K562 (cell line): ENCODE measurements around the gene TRIOBP. TPM values are rescaled to one million over a fixed set of nuclear protein-coding genes. Genes with fewer than 3 reads are reported as not detected.
A peak's percentile ranks its signal among the peaks of the same experiment; 100 is the strongest.
"Not testable (repeated sequence)": the region's sequence is repeated elsewhere in the genome, so short reads cannot be mapped to it uniquely, and the experiment has no call there.

Experiments
- ATAC-seq: fragments of 200-7000 bp; cut with Tn5 transposase; 3 replicates; pipeline ENCODE4 v1.9.1; 2020; ENCODE audit warnings: moderate library complexity
- BruUV-seq: library from RNA; stranded (reverse); fragments of 400-500 nt; replicated peaks from 2 replicates; lab custom pipeline; 2021; lab: Mats Ljungman, UMichigan
- CTCF ChIA-PET: fragments of 300-600 bp; formaldehyde crosslinking; extraction: SDS; loops from one replicate; lab custom pipeline; 2021; ENCODE audit warnings: low intra/inter-chr PET ratio; lab: Yijun Ruan, JAX
- POLR2A ChIA-PET: fragments of 300-600, 350-650 bp; sonication (Branson Sonifier 250); formaldehyde crosslinking; extraction: SDS; loops from one replicate; lab custom pipeline; 2021; ENCODE audit warnings: antibody characterized with exemption, inconsistent platforms; lab: Yijun Ruan, JAX
- DNase-seq, 4 experiments: peaks; one replicate each; pipeline versions ENCODE4 v3.0.0 to v3.0.0-alpha.2; 2011 to 2018; ENCODE audit warnings: low spot score in 3 of 4, mixed read lengths in 3 of 4; ENCODE audit errors: extremely low read depth in 1 of 4
- FAIRE-seq: peaks from 2 replicates; lab custom pipeline; 2011; peaks lifted over from hg19 to GRCh38; lab: Jason Lieb, UNC
- H2AFZ ChIP-seq: 2 replicates; pipeline ENCODE4 v1.6.0; 2011; ENCODE audit warnings: low read depth, low read length, control low read depth, inconsistent platforms
- H3K27ac ChIP-seq: fragments of 200-600 bp; 3 replicates; pipeline ENCODE4 v1.8.0; 2011; ENCODE audit warnings: low read depth, mild to moderate bottlenecking, control low read depth, inconsistent platforms, low read length, moderate library complexity, mixed read lengths; ENCODE audit errors: extremely low read depth
- H3K27me3 ChIP-seq, 2 experiments: fragments of 300-600 bp in 1 of 2; 2 replicates in 1 of 2; 3 replicates in 1 of 2; pipeline versions ENCODE4 v1.6.0 to v1.8.0; 2011; ENCODE audit warnings: inconsistent platforms in 2 of 2, low read length in 2 of 2, mild to moderate bottlenecking in 1 of 2, mixed read lengths in 1 of 2, moderate library complexity in 1 of 2; ENCODE audit not compliant: control insufficient read depth in 2 of 2, insufficient read depth in 2 of 2
- H3K36me3 ChIP-seq: fragments of 300-600 bp; 3 replicates; pipeline ENCODE4 v1.8.0; 2011; ENCODE audit warnings: mild to moderate bottlenecking, low read length, inconsistent platforms; ENCODE audit not compliant: control insufficient read depth, insufficient read depth
- H3K4me1 ChIP-seq, 2 experiments: fragments of 200-600 bp in 1 of 2; replicated peaks in 1 of 2; 2 replicates in 1 of 2; 3 replicates in 1 of 2; pipeline versions ENCODE4 v1.5.1 to v1.8.0; 2011; ENCODE audit warnings: inconsistent platforms in 2 of 2, low read length in 2 of 2, mild to moderate bottlenecking in 1 of 2, mixed read lengths in 1 of 2, moderate library complexity in 1 of 2; ENCODE audit not compliant: control insufficient read depth in 2 of 2, insufficient read depth in 2 of 2
- H3K4me2 ChIP-seq: 2 replicates; pipeline ENCODE4 v1.6.1; 2011; ENCODE audit warnings: low read length, control low read depth, inconsistent platforms, mixed read lengths; ENCODE audit not compliant: insufficient read depth
- H3K4me3 ChIP-seq: fragments of 200-600 bp; sonication (generic), shearing (Covaris generic); 2 replicates; pipeline ENCODE4 v1.5.1; 2016; ENCODE audit warnings: control low read depth, inconsistent platforms
- H3K79me2 ChIP-seq: fragments of 200-600 bp; 3 replicates; pipeline ENCODE4 v1.8.0; 2011; ENCODE audit warnings: low read length, inconsistent platforms; ENCODE audit not compliant: control insufficient read depth, insufficient read depth
- H3K9ac ChIP-seq, 2 experiments: 2 replicates each; pipeline versions ENCODE4 v1.6.0 to v1.6.1; 2011; ENCODE audit warnings: low read depth in 2 of 2, low read length in 2 of 2, control low read depth in 1 of 2, inconsistent platforms in 1 of 2, mild to moderate bottlenecking in 1 of 2, mixed read lengths in 1 of 2; ENCODE audit not compliant: insufficient read depth in 1 of 2
- H3K9me1 ChIP-seq: one replicate; pipeline ENCODE4 v1.6.0; 2011; ENCODE audit warnings: inconsistent platforms, mild to moderate bottlenecking, low read length, moderate library complexity; ENCODE audit not compliant: control insufficient read depth, insufficient read depth
- H3K9me3 ChIP-seq: replicated peaks from 2 replicates; pipeline ENCODE4 v1.5.1; 2011; ENCODE audit warnings: low read depth, low read length, inconsistent platforms; ENCODE audit not compliant: control insufficient read depth, insufficient read depth
- H4K20me1 ChIP-seq: replicated peaks from 2 replicates; pipeline ENCODE4 v1.6.1; 2011; ENCODE audit warnings: low read length, inconsistent platforms, mixed read lengths; ENCODE audit not compliant: control insufficient read depth, insufficient read depth
- ETV1 ChIP-seq: fragments of 450-650 bp; conservative IDR thresholded peaks from 2 replicates; pipeline ENCODE4 v1.6.1; 2016; ENCODE audit warnings: missing genetic modification characterization, control low read depth, low read depth, missing compliant biosample characterization
- FOXP1 ChIP-seq: sonication (generic); formaldehyde crosslinking; IDR thresholded peaks from 2 replicates; pipeline ENCODE4 v1.8.0; 2022; ENCODE audit warnings: mild to moderate bottlenecking, missing genetic modification reagents
- HDAC1 ChIP-seq, 2 experiments: fragments of 450-650 bp; IDR thresholded peaks; 2 replicates each; pipeline ENCODE4 v1.6.1; 2016 to 2017; ENCODE audit warnings: inconsistent platforms in 1 of 2, mild to moderate bottlenecking in 1 of 2, moderate library complexity in 1 of 2
- NFXL1 ChIP-seq: fragments of 450-650 bp; formaldehyde crosslinking; IDR thresholded peaks from 2 replicates; pipeline ENCODE4 v1.4.0; 2021; ENCODE audit warnings: mild to moderate bottlenecking
- SLC30A9 ChIP-seq: fragments of 250-450 bp; sonication (Bioruptor Pico); IDR thresholded peaks from 2 replicates; pipeline ENCODE4 v1.8.0; 2022; ENCODE audit warnings: mild to moderate bottlenecking, moderate library complexity
- ZBTB11 ChIP-seq, 3 experiments: fragments of 200-800 bp in 1 of 3; fragments of 250-450 bp in 1 of 3; fragments of 450-650 bp in 1 of 3; sonication (Bioruptor Pico) in 1 of 3; sonication (Bioruptor generic) in 1 of 3; formaldehyde crosslinking in 1 of 3; IDR thresholded peaks; 2 replicates each; pipeline versions ENCODE4 v1.6.1 to v1.8.0; 2016 to 2022; ENCODE audit warnings: mild to moderate bottlenecking in 2 of 3, missing genetic modification characterization in 2 of 3, missing compliant biosample characterization in 1 of 3, moderate library complexity in 1 of 3
- ZKSCAN8 ChIP-seq: fragments of 200-800 bp; sonication (Bioruptor generic); IDR thresholded peaks from 2 replicates; pipeline ENCODE4 v1.6.1; 2016; ENCODE audit warnings: missing genetic modification characterization, missing compliant biosample characterization
- WGBS: fragments of 100-300 bp; shearing (Covaris generic); methylation state at CpG from one replicate; pipeline ENCODE4 v1.1.6; 2016; ENCODE audit warnings: low coverage, mixed read lengths; ENCODE audit not compliant: insufficient coverage; ENCODE audit errors: missing lambda C conversion rate; 5-methylcytosine and 5-hydroxymethylcytosine counted together
- in situ Hi-C: fragments of 300-500 bp; cut with MboI; formaldehyde crosslinking; loops from 4 replicates; pipeline ENCODE4 v1.15.0; 2018; ENCODE audit warnings: inconsistent platforms, mixed read lengths
- intact Hi-C: fragments of 100-400 bp; cut with micrococcal nuclease; formaldehyde crosslinking; loops from 2 replicates; pipeline ENCODE4 v1.14.2; 2022
- polyA plus RNA-seq, 8 experiments: library from polyadenylated mRNA; depleted of rRNA in 4 of 8; stranded (reverse) in 5 of 8; unstranded in 3 of 8; fragments of >200 nt; fragmentation: Nextera tagmentation in 2 of 8; fragmentation: Illumina TruSeq in 1 of 8; extraction: Ambion mirVana in 2 of 8; extraction: Trizol in 1 of 8; gene quantifications; 2 replicates each; pipeline versions ENCODE4 v1.2.1 to v1.2.3, GENCODE V29; 2011 to 2014; ENCODE audit warnings: inconsistent platforms in 1 of 8, missing spikeins in 1 of 8
- total RNA-seq, 7 experiments: library from RNA; depleted of rRNA in 6 of 7; stranded (reverse); fragments of >200 nt in 6 of 7; fragmentation: Illumina TruSeq in 2 of 7; extraction: Trizol in 2 of 7; gene quantifications; 2 replicates each; pipeline versions ENCODE4 v1.2.1 to v1.2.3, GENCODE V29; 2011 to 2021; ENCODE audit warnings: low replicate concordance in 1 of 7

The TRIOBP gene
- total and polyA plus RNA-seq, 9 of the 15 experiments (the other 6 are each of a cell fraction or from before 2014, with no cell fraction given) = 0.24 to 13.8 (median 5.5) TPM

- H3K4me2 ChIP-seq = peak overlapping the region; percentile 67
- H2AFZ ChIP-seq = peak overlapping the region; percentile 65
- H3K4me1 ChIP-seq = peaks cover 2 to 16% of the 10 kb centered on the region in 2 experiments; a peak in 3 of 5 replicates
- FAIRE-seq, CTCF ChIA-PET, H4K20me1 ChIP-seq, ATAC-seq, H3K4me3 ChIP-seq, H3K79me2 ChIP-seq, BruUV-seq, intact Hi-C loops, H3K27ac ChIP-seq, DNase-seq, in situ Hi-C loops, H3K27me3 ChIP-seq, H3K9me3 ChIP-seq, H3K9me1 ChIP-seq: not testable (repeated sequence)
- peaks cover 20% of the 10 kb centered on the region; the same call in 2 of the 3 replicates for H3K36me3 ChIP-seq
- POLR2A ChIA-PET = interaction anchor here (2.7 kb wide), 1 partner anchor 10 kb away, joined by 8 read pairs; the partner anchor contains the start of gene NOL12
- H3K9ac ChIP-seq = peak overlapping the region in 1 of 2 experiments; percentile 56; a peak in 1 of 4 replicates
- WGBS = 35% methylated on average over 5 of the region's 13 CpGs
Observed at GRCh38 chr22:37696260-37696656, 590 bp upstream of the TRIOBP start.

- no peak overlapping the region for H2AFZ ChIP-seq
- H3K9me1 ChIP-seq = no peaks in the 10 kb centered on the region
- H3K79me2 ChIP-seq = no peaks in the 10 kb centered on the region
- no peaks in the 10 kb centered on the region for H3K27me3 ChIP-seq
- POLR2A ChIA-PET = interaction anchor here (0.6 kb wide), 1 partner anchor 11 kb away, joined by 3 read pairs; no protein-coding TSS in a partner anchor
- H3K9ac ChIP-seq = no peak overlapping the region
- H3K4me2 ChIP-seq = no peak overlapping the region
- H3K4me1 ChIP-seq = peaks cover 2 to 15% of the 10 kb centered on the region in 2 experiments; a peak in 3 of 5 replicates
- no peaks in the 10 kb centered on the region for H4K20me1 ChIP-seq
- ATAC-seq (no peak), FAIRE-seq (no peak), DNase-seq (no peak)
- no TSS peak for BruUV-seq
- CTCF ChIA-PET = no interaction called here
- no peak overlapping the region for H3K4me3 ChIP-seq
- no peaks in the 10 kb centered on the region for H3K9me3 ChIP-seq
- intact Hi-C loops = no loop called here
- 71% methylated on average over 3 of the region's 3 CpGs for WGBS
- peaks cover 10% of the 10 kb centered on the region; the same call in 2 of the 3 replicates for H3K36me3 ChIP-seq
- in situ Hi-C loops = no loop called here
- no peak overlapping the region for H3K27ac ChIP-seq
- TF ChIP-seq NFXL1 (no peak), ZKSCAN8 (no peak), ETV1 (tag) (no peak), FOXP1 (no peak), ZBTB11 (CRISPR knock-in tag; IDR thresholded peaks at IDR 0.05) (no peak), SLC30A9 (CRISPR knock-in tag) (no peak), HDAC1 (IDR thresholded peaks at IDR 0.05) (no peak)
Observed at GRCh38 chr22:37697538-37697835, 639 bp downstream of the TRIOBP start.
